Measurements from ENCODE around the gene POU2AF1.

Gene POU2AF1

GRCh38 chr11:111384494-111384893 is 5.4 kb upstream of the POU2AF1 start:
- no peak for DNase-seq

GRCh38 chr11:111382451-111382850 is 3.4 kb upstream of the POU2AF1 start:
- DNase-seq, result no peak

GRCh38 chr11:111379602-111380136 is 594 bp upstream of the POU2AF1 start:
- no peak for DNase-seq

GRCh38 chr11:111378185-111378860 is 752 bp downstream of the POU2AF1 start:
- no peak for DNase-seq

GRCh38 chr11:111376181-111376871 is 2.7 kb downstream of the POU2AF1 start:
- no peak for DNase-seq

- no peak for DNase-seq
Observed at GRCh38 chr11:111373590-111373989, 5.5 kb downstream of the POU2AF1 start.

- peak; percentile 85 for DNase-seq
Observed at GRCh38 chr11:111372538-111372937, 6.5 kb downstream of the POU2AF1 start.

- no peak for DNase-seq
Observed at GRCh38 chr11:111370902-111371578, 8.0 kb downstream of the POU2AF1 start.

GRCh38 chr11:111370270-111370901 is 8.7 kb downstream of the POU2AF1 start:
- no peak for DNase-seq

- no peak for DNase-seq
Observed at GRCh38 chr11:111368285-111368560, 10.9 kb downstream of the POU2AF1 start.

GRCh38 chr11:111367411-111368284 is 11.4 kb downstream of the POU2AF1 start:
- DNase-seq, result no peak

GRCh38 chr11:111366560-111367410 is 12.3 kb downstream of the POU2AF1 start:
- DNase-seq, result no peak

- no peak for DNase-seq
Observed at GRCh38 chr11:111365722-111366559, 13.1 kb downstream of the POU2AF1 start.

GRCh38 chr11:111364503-111364902 is 14.6 kb downstream of the POU2AF1 start:
- DNase-seq, result no peak

GRCh38 chr11:111363985-111364384 is 15.1 kb downstream of the POU2AF1 start:
- DNase-seq, result no peak

- no peak for DNase-seq
Observed at GRCh38 chr11:111362887-111363411, 16.1 kb downstream of the POU2AF1 start.

- DNase-seq, result no peak
Observed at GRCh38 chr11:111361874-111362273, 17.2 kb downstream of the POU2AF1 start.

- no peak for DNase-seq
Observed at GRCh38 chr11:111361052-111361801, 17.8 kb downstream of the POU2AF1 start.

Data from NCI-H1105 treated with DMSO at 0.1 percent for 48 hours (cell line).